A549 (cell line): ENCODE results near the gene GMEB2. TPM values are rescaled to one million over a fixed set of nuclear protein-coding genes. Genes with fewer than 3 reads are reported as not detected.

Source experiments
- ATAC-seq, 2 experiments: fragments of 200-7000 bp in 1 of 2; fragments of >200 bp in 1 of 2; cut with Nextera tagmentation in 1 of 2; cut with Tn5 transposase in 1 of 2; 3 replicates each; pipeline versions ENCODE4 v1.8.0 to v1.9.1; 2018 to 2020; ENCODE audit warnings: mild to moderate bottlenecking in 1 of 2, moderate library complexity in 1 of 2
- CTCF ChIA-PET: fragments of 300-600 bp; sonication (Branson Sonifier 250); formaldehyde crosslinking; extraction: SDS; loops from one replicate; lab custom pipeline; 2021; ENCODE audit warnings: antibody characterized with exemption, inconsistent platforms; lab: Yijun Ruan, JAX
- POLR2A ChIA-PET: fragments of 350-600 bp; formaldehyde crosslinking; extraction: SDS; loops from one replicate; lab custom pipeline; 2021; ENCODE audit warnings: antibody characterized with exemption, inconsistent platforms; lab: Yijun Ruan, JAX
- DNase-seq, 2 experiments: peaks; one replicate each; pipeline versions ENCODE4 v3.0.0 to v3.0.0-alpha.2; 2011 to 2016; ENCODE audit warnings: low read depth in 1 of 2, low spot score in 1 of 2
- FAIRE-seq: peaks from 2 replicates; lab custom pipeline; 2011; peaks lifted over from hg19 to GRCh38; lab: Jason Lieb, UNC
- H3K27ac ChIP-seq, 2 experiments: fragments of >200 bp; sonication (Bioruptor Twin); formaldehyde crosslinking; 3 replicates each; pipeline ENCODE4 v1.5.1; 2016 to 2017
- H3K4me1 ChIP-seq: fragments of >200 bp; sonication (Bioruptor Twin); formaldehyde crosslinking; 3 replicates; pipeline ENCODE4 v1.6.1; 2016
- H3K4me2 ChIP-seq: fragments of >200 bp; sonication (Bioruptor Twin); formaldehyde crosslinking; 3 replicates; pipeline ENCODE4 v1.6.1; 2016
- H3K4me3 ChIP-seq: fragments of >200 bp; sonication (Bioruptor Twin); formaldehyde crosslinking; 3 replicates; pipeline ENCODE4 v1.5.1; 2016
- H3K9me3 ChIP-seq: fragments of >200 bp; sonication (Bioruptor Twin); formaldehyde crosslinking; 3 replicates; pipeline ENCODE4 v1.6.1; 2016
- CHD4 ChIP-seq: fragments of 200-600 bp; sonication (generic); IDR thresholded peaks from 2 replicates; pipeline ENCODE4 v1.6.1; 2016; ENCODE audit warnings: antibody characterized with exemption, mild to moderate bottlenecking, borderline replicate concordance
- EHF ChIP-seq: fragments of 250-450 bp; sonication (Bioruptor Pico); IDR thresholded peaks from 2 replicates; pipeline ENCODE4 v1.5.0; 2020; ENCODE audit warnings: mild to moderate bottlenecking
- EHMT2 ChIP-seq: fragments of 200-600 bp; sonication (generic); IDR thresholded peaks from 2 replicates; pipeline ENCODE4 v1.6.1; 2016; ENCODE audit warnings: antibody characterized with exemption, low read depth, mild to moderate bottlenecking, moderate library complexity
- ESRRA ChIP-seq: fragments of 150-350 bp; IDR thresholded peaks from 2 replicates; pipeline ENCODE4 v1.6.1; 2014; ENCODE audit warnings: mild to moderate bottlenecking, low read length, borderline replicate concordance
- FOSL2 ChIP-seq, 2 experiments: fragments of 450-650 bp in 1 of 2; fragments of >200 bp in 1 of 2; sonication (Bioruptor Twin) in 1 of 2; formaldehyde crosslinking; IDR thresholded peaks; 2 replicates each; pipeline versions ENCODE4 v1.5.0 to v1.6.1; 2016 to 2020; ENCODE audit warnings: mild to moderate bottlenecking in 1 of 2, moderate library complexity in 1 of 2
- FOXS1 ChIP-seq: fragments of 250-450 bp; sonication (Bioruptor Pico); IDR thresholded peaks from 2 replicates; pipeline ENCODE4 v1.5.0; 2020; ENCODE audit warnings: mild to moderate bottlenecking, moderate library complexity
- GATA3 ChIP-seq: IDR thresholded peaks from 2 replicates; pipeline ENCODE4 v1.6.1; 2012; ENCODE audit warnings: borderline replicate concordance
- HOXB13 ChIP-seq: fragments of 250-450 bp; sonication (Bioruptor Pico); IDR thresholded peaks from 2 replicates; pipeline ENCODE4 v1.5.0; 2020; ENCODE audit warnings: low read depth, mild to moderate bottlenecking, moderate library complexity
- HOXB5 ChIP-seq: fragments of 250-450 bp; sonication (Bioruptor Pico); IDR thresholded peaks from 2 replicates; pipeline ENCODE4 v1.5.0; 2020; ENCODE audit warnings: mild to moderate bottlenecking, moderate library complexity
- JUN ChIP-seq, 2 experiments: fragments of >200 bp; sonication (Bioruptor Twin); formaldehyde crosslinking; IDR thresholded peaks; 2 replicates in 1 of 2; 3 replicates in 1 of 2; pipeline ENCODE4 v1.6.1; 2016 to 2017
- MAFK ChIP-seq: fragments of 450-650 bp; IDR thresholded peaks from 2 replicates; pipeline ENCODE4 v1.6.1; 2014; ENCODE audit not compliant: partially characterized antibody
- MYC ChIP-seq: IDR thresholded peaks from 2 replicates; pipeline ENCODE4 v1.6.1; 2012; ENCODE audit warnings: mild to moderate bottlenecking, inconsistent platforms, low read length, improper control_type of control experiment, borderline replicate concordance
- PHF8 ChIP-seq: fragments of 200-600 bp; sonication (generic); IDR thresholded peaks from 2 replicates; pipeline ENCODE4 v1.6.1; 2016; ENCODE audit warnings: low read depth, mild to moderate bottlenecking, antibody characterized with exemption, moderate library complexity, borderline replicate concordance
- POLR2AphosphoS2 ChIP-seq: conservative IDR thresholded peaks from 2 replicates; pipeline ENCODE4 v1.6.1; 2012; ENCODE audit warnings: low read length, improper control_type of control experiment, inconsistent platforms
- RFX5 ChIP-seq: fragments of 450-650 bp; IDR thresholded peaks from 2 replicates; pipeline ENCODE4 v1.7.1; 2014; ENCODE audit warnings: antibody characterized with exemption, mild to moderate bottlenecking, moderate library complexity
- SMC3 ChIP-seq: fragments of >200 bp; sonication (Bioruptor Twin); formaldehyde crosslinking; IDR thresholded peaks from 3 replicates; pipeline ENCODE4 v1.6.1; 2018; ENCODE audit warnings: inconsistent platforms
- SREBF2 ChIP-seq: fragments of 450-650 bp; IDR thresholded peaks from 2 replicates; pipeline ENCODE4 v1.6.1; 2014; ENCODE audit warnings: mild to moderate bottlenecking, moderate library complexity
- TP53 ChIP-seq: fragments of 250-450 bp; sonication (Bioruptor Pico); IDR thresholded peaks from 2 replicates; pipeline ENCODE4 v1.5.0; 2021; ENCODE audit warnings: mild to moderate bottlenecking, moderate library complexity
- ZC3H11A ChIP-seq: fragments of 450-650 bp; IDR thresholded peaks from 2 replicates; pipeline ENCODE4 v1.6.1; 2014; ENCODE audit warnings: antibody characterized with exemption, mild to moderate bottlenecking
- WGBS: methylation state at CpG from one replicate; pipeline ENCODE4 v1.1.6; 2017; ENCODE audit errors: missing lambda C conversion rate; 5-methylcytosine and 5-hydroxymethylcytosine counted together
- polyA plus RNA-seq, 4 experiments: library from polyadenylated mRNA; depleted of rRNA in 3 of 4; stranded (reverse); fragments of >200 nt; fragmentation: RNase III in 1 of 4; extraction: RNeasy Plus Mini Kit Qiagen cat#74134 plus additional on column Dnase treatment in 1 of 4; gene quantifications; 2 replicates in 3 of 4; 3 replicates in 1 of 4; pipeline ENCODE4 v1.2.3, GENCODE V29; 2011 to 2017
- TF ChIP-seq, protein P1 (sequence below): fragments of >200 bp; sonication (Bioruptor Twin); formaldehyde crosslinking; IDR thresholded peaks from 2 replicates; pipeline ENCODE4 v1.6.1; 2016
- TF ChIP-seq, protein P2 (sequence below): IDR thresholded peaks from 2 replicates; pipeline ENCODE4 v1.6.1; 2012; ENCODE audit warnings: low read depth, borderline replicate concordance

GMEB2 gene
- polyA plus RNA-seq, 2 of the 4 experiments (the other 2 are of a cell fraction) = 6.5 to 6.8 TPM

DNA sequence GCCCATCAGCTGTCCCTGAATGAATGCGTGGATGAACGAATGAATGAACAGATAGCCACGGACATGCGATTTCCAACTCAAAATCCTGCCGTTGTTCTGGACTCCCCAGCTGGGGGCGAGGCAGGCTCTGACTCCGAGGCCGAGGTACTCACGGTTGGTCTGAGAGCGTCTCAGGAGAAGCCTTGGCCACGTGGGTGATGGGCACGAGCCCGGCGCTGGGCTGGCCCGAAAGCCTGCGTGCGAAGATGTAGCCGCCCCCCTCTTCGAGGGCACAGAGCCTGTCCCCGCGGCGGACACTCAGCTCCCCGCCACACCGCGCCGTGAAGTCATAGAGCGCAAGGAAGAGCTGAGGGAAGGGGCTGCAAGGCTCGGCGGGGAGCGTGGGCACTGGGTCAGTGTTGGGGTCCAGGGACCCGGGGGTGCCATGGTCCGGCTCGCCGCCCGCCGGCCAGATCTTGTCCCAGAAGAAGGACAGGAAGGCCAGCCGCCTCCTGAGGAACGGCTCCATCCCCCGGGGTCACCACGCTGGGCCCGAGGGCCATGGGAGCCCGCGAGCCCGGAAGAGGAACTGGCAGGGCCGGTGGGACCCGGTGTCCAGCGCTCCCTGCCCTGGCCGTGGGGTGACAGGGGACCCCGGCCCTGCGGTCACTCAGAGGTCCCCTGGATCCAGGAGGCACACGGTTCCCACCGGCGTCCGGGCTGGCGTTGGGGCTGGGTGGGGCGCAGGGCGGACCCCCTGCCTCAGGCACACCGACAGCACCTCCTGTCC, 79.8 kb downstream of the GMEB2 start (continued):
- TF ChIP-seq CHD4 (no peak), ZC3H11A (no peak), FOSL2 (IDR thresholded peaks at IDR 0.05) (no peak), FOSL2 (CRISPR knock-in tag; IDR thresholded peaks at IDR 0.05) (no peak)
- TF ChIP-seq, protein P1, sequence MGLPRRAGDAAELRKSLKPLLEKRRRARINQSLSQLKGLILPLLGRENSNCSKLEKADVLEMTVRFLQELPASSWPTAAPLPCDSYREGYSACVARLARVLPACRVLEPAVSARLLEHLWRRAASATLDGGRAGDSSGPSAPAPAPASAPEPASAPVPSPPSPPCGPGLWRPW = no peak
- TF ChIP-seq, all 56 proteins: peak for 0

DNA sequence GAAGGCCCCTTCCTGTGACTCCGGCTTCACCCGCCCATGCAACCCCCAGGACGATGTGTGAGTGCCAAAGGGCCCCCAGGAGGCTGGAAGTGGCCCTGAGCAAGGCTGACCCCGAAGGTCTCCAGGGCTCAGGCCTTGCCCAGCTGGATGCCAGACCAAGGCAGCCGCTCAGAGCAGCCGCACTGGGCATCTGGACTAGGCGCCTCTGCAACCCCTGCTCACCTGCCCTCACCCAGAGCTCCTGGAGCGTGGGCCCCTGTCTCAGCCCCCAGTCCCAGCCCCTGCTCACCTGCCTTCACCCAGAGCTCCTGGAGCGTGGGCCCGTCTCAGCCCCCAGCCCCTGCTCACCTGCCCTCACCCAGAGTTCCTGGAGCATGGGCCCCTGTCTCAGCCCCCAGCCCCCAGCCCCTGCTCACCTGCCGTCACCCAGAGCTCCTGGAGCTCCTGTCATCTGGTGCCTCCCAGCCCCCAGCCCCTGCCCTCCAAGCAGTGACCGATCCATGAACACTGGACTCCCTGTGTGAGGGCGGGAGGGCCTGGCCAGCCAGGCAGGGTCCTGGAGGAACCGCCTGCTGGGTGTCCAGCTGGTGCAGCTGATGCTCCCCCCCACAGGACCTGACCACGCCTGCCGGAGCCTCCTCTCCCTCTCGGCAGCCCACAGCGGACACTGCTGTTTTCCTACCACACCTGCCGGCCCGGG, 80.5 kb downstream of the GMEB2 start:
- CTCF ChIA-PET = interaction anchor here (1.0 to 3.3 kb wide), 3 partner anchors 8 to 428 kb away, joined by 4 to 22 read pairs (median 4); partner anchors contain the start of gene PTK6

DNA sequence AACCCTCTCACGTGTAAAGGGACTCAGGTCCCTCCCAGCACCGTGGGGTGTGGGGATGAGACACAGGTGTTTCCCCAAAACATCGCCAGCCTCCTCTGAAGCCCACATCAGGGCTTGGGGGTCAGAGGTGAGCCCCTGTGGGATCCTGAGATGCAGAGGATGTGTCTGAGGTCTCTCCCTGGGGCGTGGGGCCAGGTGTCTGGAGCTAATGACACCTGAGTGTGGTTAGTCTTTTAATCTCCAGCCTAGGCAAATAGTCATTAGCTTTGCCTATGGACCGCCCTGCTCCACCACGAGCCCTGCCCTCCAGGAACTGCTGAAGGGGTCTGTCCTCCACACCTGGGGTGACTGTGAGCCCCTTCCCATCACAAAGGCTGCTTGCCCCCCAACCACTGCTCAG, 81.1 kb downstream of the GMEB2 start:
- ChIA-PET CTCF (interaction anchor here (1.0 to 3.3 kb wide), 3 partner anchors 8 to 428 kb away, joined by 4 to 22 read pairs (median 4); partner anchors contain the start of gene PTK6), POLR2A (no interaction called here)
- FAIRE-seq (no peak), ATAC-seq (no peak), DNase-seq (no peak)
- Histone ChIP-seq H3K4me1 (peaks cover 11% of the 10 kb centered on the region), H3K27ac (peak overlapping the region in 1 of 2 experiments; percentile 66; a peak in 1 of 6 replicates), H3K4me3 (no peak overlapping the region), H3K4me2 (no peak overlapping the region), H3K9me3 (no peaks in the 10 kb centered on the region)
- 48% methylated on average over 5 of the region's 6 CpGs for WGBS
- TF ChIP-seq HOXB13 (CRISPR knock-in tag) (no peak), PHF8 (no peak), EHF (CRISPR knock-in tag) (no peak), RFX5 (no peak), ESRRA (no peak), CHD4 (no peak), MAFK (no peak), TP53 (CRISPR knock-in tag) (no peak), POLR2AphosphoS2 (no peak), SMC3 (no peak), FOXS1 (CRISPR knock-in tag) (no peak), JUN (IDR thresholded peaks at IDR 0.05) (no peak), MYC (no peak), SREBF2 (no peak), EHMT2 (no peak), GATA3 (no peak)

More for the DNA sequence above, 80.5 kb downstream of the GMEB2 start:
- 85% methylated on average over 12 of the region's 20 CpGs for WGBS
- no peaks in the 10 kb centered on the region for H3K9me3 ChIP-seq
- H3K4me3 ChIP-seq = no peak overlapping the region
- ATAC-seq (no peak), DNase-seq (no peak), FAIRE-seq (no peak)
- peaks cover 11% of the 10 kb centered on the region for H3K4me1 ChIP-seq
- H3K4me2 ChIP-seq = no peak overlapping the region
- POLR2A ChIA-PET = no interaction called here
- H3K27ac ChIP-seq = no peak overlapping the region
- TF ChIP-seq HOXB5 = no peak
- TF ChIP-seq, protein P2, sequence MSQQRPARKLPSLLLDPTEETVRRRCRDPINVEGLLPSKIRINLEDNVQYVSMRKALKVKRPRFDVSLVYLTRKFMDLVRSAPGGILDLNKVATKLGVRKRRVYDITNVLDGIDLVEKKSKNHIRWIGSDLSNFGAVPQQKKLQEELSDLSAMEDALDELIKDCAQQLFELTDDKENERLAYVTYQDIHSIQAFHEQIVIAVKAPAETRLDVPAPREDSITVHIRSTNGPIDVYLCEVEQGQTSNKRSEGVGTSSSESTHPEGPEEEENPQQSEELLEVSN = no peak
